HEK293 (cell line): ENCODE data around the gene OR2W1.

Source experiments
- CTCF ChIP-seq: fragments of 450-650 bp; formaldehyde crosslinking; IDR thresholded peaks from 2 replicates; pipeline ENCODE4 v1.5.1; 2016; ENCODE audit warnings: missing biosample characterization, missing genetic modification characterization
- INSM2 ChIP-seq: fragments of 450-650 bp; formaldehyde crosslinking; IDR thresholded peaks from 2 replicates; pipeline ENCODE4 v1.5.1; 2016; ENCODE audit warnings: missing biosample characterization, missing genetic modification characterization
- ZNF274 ChIP-seq, 2 experiments: fragments of 200-500 bp in 1 of 2; fragments of 450-650 bp in 1 of 2; sonication (Bioruptor generic) in 1 of 2; formaldehyde crosslinking in 1 of 2; IDR thresholded peaks; 2 replicates each; pipeline versions ENCODE4 v1.5.1 to v1.6.1; 2014 to 2016; ENCODE audit warnings: borderline replicate concordance in 1 of 2, inconsistent platforms in 1 of 2, low read length in 1 of 2, missing biosample characterization in 1 of 2, missing genetic modification characterization in 1 of 2
- ZNF549 ChIP-seq: fragments of 450-650 bp; IDR thresholded peaks from 2 replicates; pipeline ENCODE4 v1.5.1; 2018; ENCODE audit warnings: missing biosample characterization, missing genetic modification characterization, mild to moderate bottlenecking, inconsistent platforms, moderate library complexity
- ZNF639 ChIP-seq: fragments of 450-650 bp; formaldehyde crosslinking; IDR thresholded peaks from 2 replicates; pipeline ENCODE4 v1.5.1; 2016; ENCODE audit warnings: missing biosample characterization, missing genetic modification characterization

GRCh38 chr6:29082457-29082856 is 37.5 kb upstream of the OR2W1 start:
- TF ChIP-seq CTCF (tag by site-specific recombination): no peak
- no peak for TF ChIP-seq ZNF639 (tag by site-specific recombination)
- TF ChIP-seq ZNF549: no peak
- TF ChIP-seq ZNF274 (IDR thresholded peaks at IDR 0.05; ENCODE audit: low read length): no peak
- no peak for TF ChIP-seq ZNF274 (tag by site-specific recombination; IDR thresholded peaks at IDR 0.05; ENCODE audit: borderline replicate concordance)
- TF ChIP-seq INSM2 (tag by site-specific recombination): no peak
